Fibroblast of peridontal ligament (primary cell): ENCODE data around the gene INSL6.
"Not testable (repeated sequence)": the region's sequence is repeated elsewhere in the genome, so short reads cannot be mapped to it uniquely, and the experiment has no call there.

Experiments used
- DNase-seq: peaks from one replicate; pipeline ENCODE4 v3.0.0-alpha.2; 2010; ENCODE audit errors: extremely low read depth

Gene INSL6

GRCh38 chr9:5185220-5185840 lies at the start of gene INSL6:
TSS of gene INSL6 (minus strand) at chr9:5185639. CDS start at chr9:5185602, 37 bp downstream.
- DNase-seq = no peak

GRCh38 chr9:5231212-5231611 lies 45.8 kb upstream of the INSL6 start, which contains the start of gene INSL4:
TSS of gene INSL4 (plus strand) at chr9:5231419. CDS start at chr9:5231524, 105 bp downstream.
- DNase-seq = peak; percentile 2

GRCh38 chr9:5230554-5230953 lies 45.1 kb upstream of the INSL6 start:
- no peak for DNase-seq

- no peak for DNase-seq
Measured at GRCh38 chr9:5205071-5205470, 19.6 kb upstream of the INSL6 start.

GRCh38 chr9:5195463-5195862 lies 10.0 kb upstream of the INSL6 start:
- no peak for DNase-seq

- DNase-seq = no peak
Measured at GRCh38 chr9:5193345-5193744, 7.9 kb upstream of the INSL6 start.

- DNase-seq = no peak
Measured at GRCh38 chr9:5191985-5192384, 6.5 kb upstream of the INSL6 start.

- DNase-seq = peak; percentile 2
Measured at GRCh38 chr9:5188060-5188984, 2.9 kb upstream of the INSL6 start.

- DNase-seq = peak; percentile 67
Measured at GRCh38 chr9:5186416-5187169, 1.2 kb upstream of the INSL6 start.

GRCh38 chr9:5184776-5185175 lies 663 bp downstream of the INSL6 start:
- no peak for DNase-seq

GRCh38 chr9:5180631-5181030 lies 4.8 kb downstream of the INSL6 start:
- DNase-seq = not testable (repeated sequence)

GRCh38 chr9:5178126-5178805 lies 7.2 kb downstream of the INSL6 start:
- no peak for DNase-seq

- no peak for DNase-seq
Measured at GRCh38 chr9:5146241-5146640, 39.2 kb downstream of the INSL6 start.

- DNase-seq = no peak
Measured at GRCh38 chr9:5144217-5144616, 41.2 kb downstream of the INSL6 start.

- no peak for DNase-seq
Measured at GRCh38 chr9:5140151-5140550, 45.3 kb downstream of the INSL6 start.

GRCh38 chr9:5122516-5122915 lies 62.9 kb downstream of the INSL6 start:
- no peak for DNase-seq

- no peak for DNase-seq
Measured at GRCh38 chr9:5122116-5122515, 63.3 kb downstream of the INSL6 start.

- no peak for DNase-seq
Measured at GRCh38 chr9:5113994-5114748, 71.3 kb downstream of the INSL6 start.
